Neural progenitor cell (in vitro differentiated cells): ENCODE measurements around the gene PLAAT1.

Experiments
- EZH2 ChIP-seq: fragments of 200-600 bp; sonication (generic); IDR thresholded peaks from 2 replicates; pipeline ENCODE4 v1.6.1; 2017; ENCODE audit warnings: antibody characterized with exemption, mild to moderate bottlenecking, moderate library complexity
- EZH2phosphoT487 ChIP-seq: fragments of 200-600 bp; sonication (generic); IDR thresholded peaks from 2 replicates; pipeline ENCODE4 v1.6.1; 2017; ENCODE audit warnings: antibody characterized with exemption
- TF ChIP-seq, protein P1 (sequence below): fragments of 200-600 bp; sonication (generic); IDR thresholded peaks from 2 replicates; pipeline ENCODE4 v1.5.1; 2017; ENCODE audit warnings: antibody characterized with exemption, mild to moderate bottlenecking

DNA sequence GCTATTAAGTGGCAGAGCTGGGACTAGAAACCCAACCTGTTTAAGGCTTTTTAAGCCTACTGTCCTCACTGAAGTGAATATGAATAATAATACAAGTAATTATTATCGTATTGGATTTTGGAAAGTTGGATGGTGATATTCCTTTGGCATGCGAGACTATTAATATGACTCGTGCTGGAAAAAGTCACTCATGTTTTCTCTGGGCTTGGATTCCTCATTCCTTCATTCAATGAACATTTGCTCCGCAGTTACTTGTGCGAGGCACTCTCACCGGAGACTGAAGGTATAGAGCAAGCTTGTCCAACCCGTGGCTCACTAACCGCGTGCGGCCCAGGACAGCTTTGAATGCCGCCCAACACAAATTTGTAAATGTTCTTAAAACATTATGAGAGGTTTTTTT lies 694 bp downstream of the PLAAT1 start:
- TF ChIP-seq, protein P1, sequence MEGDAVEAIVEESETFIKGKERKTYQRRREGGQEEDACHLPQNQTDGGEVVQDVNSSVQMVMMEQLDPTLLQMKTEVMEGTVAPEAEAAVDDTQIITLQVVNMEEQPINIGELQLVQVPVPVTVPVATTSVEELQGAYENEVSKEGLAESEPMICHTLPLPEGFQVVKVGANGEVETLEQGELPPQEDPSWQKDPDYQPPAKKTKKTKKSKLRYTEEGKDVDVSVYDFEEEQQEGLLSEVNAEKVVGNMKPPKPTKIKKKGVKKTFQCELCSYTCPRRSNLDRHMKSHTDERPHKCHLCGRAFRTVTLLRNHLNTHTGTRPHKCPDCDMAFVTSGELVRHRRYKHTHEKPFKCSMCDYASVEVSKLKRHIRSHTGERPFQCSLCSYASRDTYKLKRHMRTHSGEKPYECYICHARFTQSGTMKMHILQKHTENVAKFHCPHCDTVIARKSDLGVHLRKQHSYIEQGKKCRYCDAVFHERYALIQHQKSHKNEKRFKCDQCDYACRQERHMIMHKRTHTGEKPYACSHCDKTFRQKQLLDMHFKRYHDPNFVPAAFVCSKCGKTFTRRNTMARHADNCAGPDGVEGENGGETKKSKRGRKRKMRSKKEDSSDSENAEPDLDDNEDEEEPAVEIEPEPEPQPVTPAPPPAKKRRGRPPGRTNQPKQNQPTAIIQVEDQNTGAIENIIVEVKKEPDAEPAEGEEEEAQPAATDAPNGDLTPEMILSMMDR, result no peak
- TF ChIP-seq EZH2, result no peak
- TF ChIP-seq EZH2phosphoT487, result no peak
